Urinary bladder (tissue), 4 donors: ENCODE results near the gene DUS1L. TPM values are rescaled to one million over a fixed set of nuclear protein-coding genes. Genes with fewer than 3 reads are reported as not detected.

Experiments
- DNase-seq: peaks from one replicate; pipeline ENCODE4 v3.0.0-alpha.2; 2015; ENCODE audit errors: extremely low spot score
- H3K27ac ChIP-seq: one replicate; pipeline ENCODE4 v1.5.1; 2013; ENCODE audit warnings: low read depth, mild to moderate bottlenecking, moderate library complexity
- H3K36me3 ChIP-seq: one replicate; pipeline ENCODE4 v1.6.1; 2013; ENCODE audit warnings: mild to moderate bottlenecking, moderate library complexity; ENCODE audit not compliant: insufficient read depth
- H3K4me1 ChIP-seq: one replicate; pipeline ENCODE4 v1.6.1; 2013; ENCODE audit warnings: mild to moderate bottlenecking, moderate library complexity; ENCODE audit not compliant: insufficient read depth
- H3K4me3 ChIP-seq: one replicate; pipeline ENCODE4 v1.5.1; 2013; ENCODE audit warnings: low read depth, low read length
- WGBS: extraction: QIAGEN DNeasy Blood & Tissue Kit; methylation state at CpG from one replicate; pipeline ENCODE4 v1.1.7; 2013; 5-methylcytosine and 5-hydroxymethylcytosine counted together
- polyA plus RNA-seq: library from polyadenylated mRNA; stranded (reverse); fragments of 200-250 nt; gene quantifications from one replicate; pipeline ENCODE4 v1.2.3, GENCODE V29; 2013
- total RNA-seq: library from RNA; depleted of rRNA; stranded (reverse); fragments of >200 nt; gene quantifications from one replicate; pipeline ENCODE4 v1.2.3, GENCODE V29; 2014
- donor health status: healthy with polysubstance abuse.
- donor health status: healthy.

The DUS1L gene
- total and polyA plus RNA-seq, 2 donors: 24.5 to 67.5 TPM

- Histone ChIP-seq H3K4me3 (peak overlapping the region; percentile 94), H3K4me1 (peaks cover 4% of the 10 kb centered on the region), H3K36me3 (no peaks in the 10 kb centered on the region), H3K27ac (peak overlapping the region; percentile 45)
- no peak for DNase-seq
- 33% methylated on average over 36 of the region's 36 CpGs for WGBS
These were observed 991 bp downstream of the DUS1L start for GRCh38 chr17:82064433-82065192.

- no peak overlapping the region for H3K4me3 ChIP-seq
- peaks cover 2% of the 10 kb centered on the region for H3K36me3 ChIP-seq
- 80% methylated on average over 20 of the region's 20 CpGs for WGBS
- no peak overlapping the region for H3K27ac ChIP-seq
- H3K4me1 ChIP-seq: peaks cover 4% of the 10 kb centered on the region
- no peak for DNase-seq
These were observed 1.9 kb downstream of the DUS1L start for GRCh38 chr17:82063424-82064415.

- no peak overlapping the region for H3K4me3 ChIP-seq
- WGBS: 93% methylated on average over 9 of the region's 9 CpGs
- H3K27ac ChIP-seq: no peak overlapping the region
- peaks cover 4% of the 10 kb centered on the region for H3K4me1 ChIP-seq
- H3K36me3 ChIP-seq: peaks cover 2% of the 10 kb centered on the region
- DNase-seq: no peak
These were observed 2.6 kb downstream of the DUS1L start for GRCh38 chr17:82062984-82063368.

- WGBS: 85% methylated on average over 24 of the region's 24 CpGs
- Histone ChIP-seq H3K4me3 (no peak overlapping the region), H3K27ac (no peak overlapping the region), H3K4me1 (peaks cover 4% of the 10 kb centered on the region), H3K36me3 (peaks cover 2% of the 10 kb centered on the region)
- no peak for DNase-seq
These were observed 3.3 kb downstream of the DUS1L start for GRCh38 chr17:82062076-82062983.

- H3K4me1 ChIP-seq: peaks cover 2% of the 10 kb centered on the region
- H3K27ac ChIP-seq: no peak overlapping the region
- DNase-seq: no peak
- no peak overlapping the region for H3K4me3 ChIP-seq
- H3K36me3 ChIP-seq: peaks cover 6% of the 10 kb centered on the region
- WGBS: 90% methylated on average over 34 of the region's 34 CpGs
These were observed 4.3 kb downstream of the DUS1L start for GRCh38 chr17:82061047-82061925.

GRCh38 chr17:82060614-82061013 lies 5.0 kb downstream of the DUS1L start:
- no peak overlapping the region for H3K4me3 ChIP-seq
- DNase-seq: no peak
- peaks cover 6% of the 10 kb centered on the region for H3K36me3 ChIP-seq
- 85% methylated on average over 14 of the region's 14 CpGs for WGBS
- no peak overlapping the region for H3K27ac ChIP-seq
- no peaks in the 10 kb centered on the region for H3K4me1 ChIP-seq

- WGBS: 87% methylated on average over 16 of the region's 16 CpGs
- H3K36me3 ChIP-seq: peaks cover 6% of the 10 kb centered on the region
- H3K27ac ChIP-seq: no peak overlapping the region
- no peaks in the 10 kb centered on the region for H3K4me1 ChIP-seq
- DNase-seq: no peak
- no peak overlapping the region for H3K4me3 ChIP-seq
These were observed 5.6 kb downstream of the DUS1L start for GRCh38 chr17:82060001-82060380.

- no peak for DNase-seq
- H3K36me3 ChIP-seq: peaks cover 6% of the 10 kb centered on the region
- WGBS: 74% methylated on average over 19 of the region's 19 CpGs
- H3K4me1 ChIP-seq: no peaks in the 10 kb centered on the region
- no peak overlapping the region for H3K4me3 ChIP-seq
- H3K27ac ChIP-seq: no peak overlapping the region
These were observed 6.2 kb downstream of the DUS1L start for GRCh38 chr17:82059272-82060000.

- WGBS: 79% methylated on average over 10 of the region's 10 CpGs
- Histone ChIP-seq H3K4me1 (no peaks in the 10 kb centered on the region), H3K27ac (no peak overlapping the region), H3K4me3 (no peak overlapping the region), H3K36me3 (peaks cover 6% of the 10 kb centered on the region)
- DNase-seq: no peak
These were observed 6.8 kb downstream of the DUS1L start for GRCh38 chr17:82058855-82059249.

- no peaks in the 10 kb centered on the region for H3K4me1 ChIP-seq
- no peak for DNase-seq
- H3K36me3 ChIP-seq: peaks cover 6% of the 10 kb centered on the region
- WGBS: 75% methylated on average over 17 of the region's 17 CpGs
- no peak overlapping the region for H3K27ac ChIP-seq
- H3K4me3 ChIP-seq: no peak overlapping the region
These were observed 7.3 kb downstream of the DUS1L start for GRCh38 chr17:82058230-82058854.

- 80% methylated on average over 29 of the region's 29 CpGs for WGBS
- DNase-seq: no peak
- Histone ChIP-seq H3K4me1 (peaks cover 2% of the 10 kb centered on the region), H3K36me3 (peaks cover 6% of the 10 kb centered on the region), H3K27ac (no peak overlapping the region), H3K4me3 (no peak overlapping the region)
These were observed 8.6 kb downstream of the DUS1L start for GRCh38 chr17:82056729-82057621.
